Activated naive CD4-positive, alpha-beta T cell treated with anti-CD3 and anti-CD28 coated beads for 36 hours (primary cell): Measurements from ENCODE around the gene PRSS35. TPM values are rescaled to one million over a fixed set of nuclear protein-coding genes. Genes with fewer than 3 reads are reported as not detected.
"Not testable (repeated sequence)": the region's sequence is repeated elsewhere in the genome, so short reads cannot be mapped to it uniquely, and the experiment has no call there.

Experiments
- CTCF ChIA-PET: fragments of 350-600 bp; sonication (Branson Sonifier 250); formaldehyde crosslinking; loops from one replicate; lab custom pipeline; 2021; ENCODE audit warnings: antibody characterized with exemption; lab: Charles Lee
- DNase-seq: peaks from one replicate; pipeline ENCODE4 v3.0.0-alpha.2; 2020
- H3K27ac Mint-ChIP-seq: one replicate; pipeline ENCODE4 v1.8.0; 2021; ENCODE audit warnings: mild to moderate bottlenecking, mixed read lengths
- H3K27me3 Mint-ChIP-seq: one replicate; pipeline ENCODE4 v1.8.0; 2021; ENCODE audit warnings: low read depth, mixed read lengths
- H3K36me3 Mint-ChIP-seq: one replicate; pipeline ENCODE4 v1.8.0; 2021; ENCODE audit warnings: low read depth, mixed read lengths
- H3K4me1 Mint-ChIP-seq: one replicate; pipeline ENCODE4 v1.8.0; 2021; ENCODE audit warnings: low read depth, mixed read lengths
- H3K4me3 Mint-ChIP-seq: one replicate; pipeline ENCODE4 v1.8.0; 2021; ENCODE audit warnings: mild to moderate bottlenecking, moderate library complexity, mixed read lengths
- H3K9me3 Mint-ChIP-seq: one replicate; pipeline ENCODE4 v1.8.0; 2021; ENCODE audit warnings: mixed read lengths
- intact Hi-C: fragments of 100-400 bp; cut with micrococcal nuclease; formaldehyde crosslinking; loops from one replicate; pipeline ENCODE4 v1.15.1; 2023
- total RNA-seq, 2 experiments: library from RNA; stranded (reverse); gene quantifications; one replicate each; pipeline ENCODE4 v1.2.3, GENCODE V29; 2021

The PRSS35 gene
- total RNA-seq, 2 experiments from 2014 or later = not detected

DNA sequence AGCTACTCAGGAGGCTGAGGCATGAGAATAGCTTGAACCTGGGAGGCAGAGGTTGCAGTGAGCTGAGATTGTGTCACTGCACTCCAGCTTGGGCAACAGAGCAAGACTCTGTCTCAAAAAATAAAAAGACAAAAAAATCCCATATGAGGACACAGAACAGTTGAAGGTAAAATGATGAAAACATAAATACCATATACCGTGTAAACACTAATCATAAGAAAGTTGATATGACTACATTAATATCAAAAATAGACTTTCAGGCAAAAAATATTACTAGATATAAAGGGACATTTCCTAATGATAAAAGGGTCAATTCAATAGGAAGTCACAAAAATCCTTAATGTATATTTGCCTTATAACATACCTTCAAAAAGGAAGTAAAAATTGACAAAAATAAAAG is 30.4 kb upstream of the PRSS35 start:
- DNase-seq, intact Hi-C loops, CTCF ChIA-PET, H3K27ac Mint-ChIP-seq, H3K27me3 Mint-ChIP-seq, H3K4me1 Mint-ChIP-seq, H3K36me3 Mint-ChIP-seq, H3K9me3 Mint-ChIP-seq, H3K4me3 Mint-ChIP-seq: not testable (repeated sequence)

- Mint-ChIP-seq H3K27me3 (no peaks in the 10 kb centered on the region), H3K27ac (no peak overlapping the region), H3K4me1 (no peaks in the 10 kb centered on the region), H3K4me3 (no peak overlapping the region), H3K9me3 (no peaks in the 10 kb centered on the region), H3K36me3 (no peaks in the 10 kb centered on the region)
- intact Hi-C loops = no loop called here
- DNase-seq = no peak
- CTCF ChIA-PET = no interaction called here
These were observed 23.9 kb upstream of the PRSS35 start for GRCh38 chr6:83488448-83488847.

GRCh38 chr6:83488861-83489260 is 23.5 kb upstream of the PRSS35 start:
- H3K27me3 Mint-ChIP-seq = no peaks in the 10 kb centered on the region
- CTCF ChIA-PET = no interaction called here
- intact Hi-C loops = no loop called here
- no peaks in the 10 kb centered on the region for H3K9me3 Mint-ChIP-seq
- no peaks in the 10 kb centered on the region for H3K36me3 Mint-ChIP-seq
- H3K4me3 Mint-ChIP-seq = no peak overlapping the region
- no peak for DNase-seq
- no peak overlapping the region for H3K27ac Mint-ChIP-seq
- no peaks in the 10 kb centered on the region for H3K4me1 Mint-ChIP-seq

GRCh38 chr6:83490217-83490807 is 22.0 kb upstream of the PRSS35 start:
- Mint-ChIP-seq H3K4me1 (no peaks in the 10 kb centered on the region), H3K4me3 (no peak overlapping the region), H3K27me3 (no peaks in the 10 kb centered on the region), H3K36me3 (no peaks in the 10 kb centered on the region), H3K9me3 (no peaks in the 10 kb centered on the region), H3K27ac (no peak overlapping the region)
- intact Hi-C loops = no loop called here
- CTCF ChIA-PET = no interaction called here
- DNase-seq = no peak

DNA sequence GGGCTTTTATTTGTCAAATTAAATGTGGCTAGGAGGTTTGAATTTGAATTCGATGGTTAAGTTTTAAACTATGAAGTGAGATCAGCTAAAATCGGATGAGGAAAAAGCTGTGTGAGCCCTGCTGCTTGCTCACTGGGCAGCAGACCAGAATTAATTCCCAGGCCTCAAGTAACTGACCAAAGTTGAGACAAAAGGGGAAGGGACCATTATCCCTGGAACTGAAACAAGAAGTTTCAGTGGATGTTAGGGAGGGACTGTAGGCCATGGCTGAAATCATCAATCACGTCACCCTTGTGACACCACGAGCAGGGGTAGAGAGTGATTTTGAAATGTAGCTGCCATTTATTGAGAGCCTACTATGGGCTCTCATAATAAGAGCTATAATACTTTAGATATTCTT is 7.0 kb upstream of the PRSS35 start:
- H3K4me3 Mint-ChIP-seq = no peak overlapping the region
- DNase-seq = no peak
- intact Hi-C loops = no loop called here
- no peak overlapping the region for H3K27ac Mint-ChIP-seq
- no peaks in the 10 kb centered on the region for H3K27me3 Mint-ChIP-seq
- peaks cover 7% of the 10 kb centered on the region for H3K9me3 Mint-ChIP-seq
- H3K4me1 Mint-ChIP-seq = no peaks in the 10 kb centered on the region
- H3K36me3 Mint-ChIP-seq = no peaks in the 10 kb centered on the region
- CTCF ChIA-PET = interaction anchor here (0.7 to 4.6 kb wide), 3 partner anchors 9 to 284 kb away, joined by 4 to 20 read pairs (median 12); no protein-coding TSS in a partner anchor

GRCh38 chr6:83509441-83509840 is 2.9 kb upstream of the PRSS35 start:
- no peak overlapping the region for H3K4me3 Mint-ChIP-seq
- no peak overlapping the region for H3K27ac Mint-ChIP-seq
- CTCF ChIA-PET = interaction anchor here (0.8 to 6.9 kb wide), 2 partner anchors 287 to 441 kb away, joined by 6 to 66 read pairs; partner anchors contain the start of genes DOP1A and UBE3D
- H3K36me3 Mint-ChIP-seq = no peaks in the 10 kb centered on the region
- no peak for DNase-seq
- H3K4me1 Mint-ChIP-seq = peaks cover 7% of the 10 kb centered on the region
- H3K27me3 Mint-ChIP-seq = peaks cover 29% of the 10 kb centered on the region
- intact Hi-C loops = no loop called here
- H3K9me3 Mint-ChIP-seq = no peaks in the 10 kb centered on the region

DNA sequence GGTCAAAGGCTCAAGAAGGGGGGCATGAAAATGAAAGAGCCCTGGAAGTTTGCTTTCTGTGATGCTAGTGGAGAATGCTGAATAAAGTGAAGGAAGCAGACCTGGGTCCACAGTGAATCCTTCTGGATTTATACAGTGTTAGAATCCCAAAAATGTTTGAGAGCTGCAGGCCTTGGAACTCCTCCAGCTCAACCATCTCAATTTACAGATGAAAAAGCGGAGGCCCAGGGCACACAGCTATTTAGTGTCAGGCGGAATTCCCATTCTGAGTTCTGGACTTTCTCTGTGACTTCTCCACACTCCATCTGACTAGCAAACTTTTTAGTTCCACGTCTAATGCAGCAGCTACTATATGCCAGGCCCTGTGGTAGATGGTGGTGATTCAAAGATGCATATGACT is 1.5 kb upstream of the PRSS35 start:
- Mint-ChIP-seq H3K27ac (no peak overlapping the region), H3K9me3 (no peaks in the 10 kb centered on the region), H3K4me1 (peaks cover 7% of the 10 kb centered on the region), H3K4me3 (no peak overlapping the region), H3K27me3 (peaks cover 37% of the 10 kb centered on the region), H3K36me3 (no peaks in the 10 kb centered on the region)
- DNase-seq = no peak
- intact Hi-C loops = no loop called here
- CTCF ChIA-PET = interaction anchor here (0.7 to 6.9 kb wide), 5 partner anchors 44 to 839 kb away, joined by 3 to 130 read pairs (median 4); partner anchors contain the start of genes DOP1A and UBE3D

DNA sequence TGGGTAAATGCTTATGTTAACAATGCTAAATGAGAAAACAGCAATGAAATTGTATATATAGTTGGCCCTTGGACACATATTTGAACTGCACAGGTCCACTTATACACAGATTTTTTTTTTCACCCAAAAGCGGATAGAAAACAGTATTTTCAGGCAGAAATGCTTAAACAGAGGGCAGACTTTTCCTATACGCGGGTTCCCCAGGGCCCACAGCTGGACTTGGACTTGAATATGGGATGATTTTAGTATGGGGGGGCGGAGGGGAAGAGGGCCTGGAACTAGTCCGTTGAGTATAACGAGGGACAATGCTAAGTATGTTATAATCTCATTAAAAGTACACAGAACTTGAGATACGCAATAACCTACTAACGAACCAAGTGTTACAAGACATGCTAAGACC is 1.1 kb upstream of the PRSS35 start:
- Mint-ChIP-seq H3K27me3 (peaks cover 37% of the 10 kb centered on the region), H3K4me1 (peaks cover 7% of the 10 kb centered on the region), H3K9me3 (no peaks in the 10 kb centered on the region), H3K27ac (no peak overlapping the region), H3K4me3 (no peak overlapping the region), H3K36me3 (no peaks in the 10 kb centered on the region)
- intact Hi-C loops = no loop called here
- CTCF ChIA-PET = interaction anchor here (0.7 to 6.9 kb wide), 7 partner anchors 10 to 840 kb away, joined by 3 to 130 read pairs (median 4); partner anchors contain the start of genes DOP1A and UBE3D
- no peak for DNase-seq

DNA sequence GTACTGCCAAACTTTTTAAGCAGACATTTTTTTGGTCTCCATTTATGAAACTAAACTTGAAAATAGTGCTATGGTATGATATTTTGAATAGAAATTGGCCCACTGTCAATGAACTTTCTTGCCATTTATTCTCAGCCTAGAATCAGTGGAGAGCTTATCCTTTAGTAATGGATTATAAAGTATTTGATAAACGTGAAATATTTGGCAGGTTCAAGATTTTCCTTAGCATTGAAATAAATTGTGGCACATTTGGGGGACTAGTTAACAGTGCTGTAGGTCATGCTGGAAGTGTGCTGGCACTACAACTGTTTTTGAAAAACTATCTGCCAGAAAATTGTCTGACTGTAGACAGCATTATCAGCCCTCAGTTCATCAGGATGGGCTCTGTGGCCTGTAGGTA is 2.1 kb downstream of the PRSS35 start:
- H3K27ac Mint-ChIP-seq = no peak overlapping the region
- intact Hi-C loops = loop anchor here (2.0 kb wide), 1 partner anchor 1244 kb away; no protein-coding TSS in a partner anchor
- no peaks in the 10 kb centered on the region for H3K9me3 Mint-ChIP-seq
- CTCF ChIA-PET = interaction anchor here (0.6 to 6.9 kb wide), 13 partner anchors 10 to 446 kb away, joined by 3 to 130 read pairs (median 3); partner anchors contain the start of genes DOP1A and UBE3D
- peaks cover 7% of the 10 kb centered on the region for H3K4me1 Mint-ChIP-seq
- DNase-seq = no peak
- no peaks in the 10 kb centered on the region for H3K36me3 Mint-ChIP-seq
- H3K27me3 Mint-ChIP-seq = peaks cover 39% of the 10 kb centered on the region
- no peak overlapping the region for H3K4me3 Mint-ChIP-seq

DNA sequence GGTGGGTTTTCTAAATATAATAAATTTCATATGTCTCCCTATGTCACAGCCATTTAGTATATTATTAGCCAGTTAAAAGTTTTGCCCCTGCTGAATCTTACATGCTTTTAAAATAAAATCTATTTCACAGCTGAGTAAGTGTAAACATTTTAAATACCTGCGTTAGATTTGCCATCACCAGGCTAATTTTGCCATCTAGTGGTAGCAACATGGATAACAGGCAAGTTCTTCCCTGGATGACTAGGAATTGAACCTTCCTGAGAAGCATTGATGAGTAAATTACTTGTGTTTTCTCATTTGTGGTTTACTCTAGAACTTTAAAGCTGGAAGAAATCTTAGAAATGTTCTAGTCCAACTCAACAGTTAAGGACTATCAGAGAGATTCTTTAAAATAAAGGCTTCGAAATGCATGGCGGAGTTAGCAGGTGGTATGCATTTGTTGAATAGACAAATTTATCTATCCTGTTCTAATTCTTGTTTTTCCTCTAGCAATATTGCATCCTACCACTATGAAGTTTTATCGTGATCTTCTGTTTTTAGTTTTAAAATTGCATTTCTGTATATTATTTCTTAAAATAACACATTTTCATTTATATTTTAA is 2.6 kb downstream of the PRSS35 start:
- Mint-ChIP-seq H3K27me3 (peaks cover 39% of the 10 kb centered on the region), H3K9me3 (no peaks in the 10 kb centered on the region), H3K4me1 (peaks cover 7% of the 10 kb centered on the region), H3K27ac (no peak overlapping the region), H3K4me3 (no peak overlapping the region), H3K36me3 (no peaks in the 10 kb centered on the region)
- intact Hi-C loops = loop anchor here (1.0 to 2.0 kb wide), 3 partner anchors 293 to 1244 kb away; partner anchors contain the start of gene DOP1A
- DNase-seq = peak; percentile 45
- CTCF ChIA-PET = interaction anchor here (0.6 to 6.9 kb wide), 11 partner anchors 11 to 447 kb away, joined by 3 to 130 read pairs (median 4); partner anchors contain the start of genes DOP1A and UBE3D

- Mint-ChIP-seq H3K4me3 (no peak overlapping the region), H3K36me3 (no peaks in the 10 kb centered on the region), H3K27ac (no peak overlapping the region), H3K4me1 (no peaks in the 10 kb centered on the region), H3K27me3 (peaks cover 28% of the 10 kb centered on the region), H3K9me3 (no peaks in the 10 kb centered on the region)
- CTCF ChIA-PET = interaction anchor here (0.7 kb wide), 1 partner anchor 329 kb away, joined by 3 read pairs; no protein-coding TSS in a partner anchor
- intact Hi-C loops = no loop called here
- DNase-seq = no peak
These were observed 5.2 kb downstream of the PRSS35 start for GRCh38 chr6:83517500-83517899.

DNA sequence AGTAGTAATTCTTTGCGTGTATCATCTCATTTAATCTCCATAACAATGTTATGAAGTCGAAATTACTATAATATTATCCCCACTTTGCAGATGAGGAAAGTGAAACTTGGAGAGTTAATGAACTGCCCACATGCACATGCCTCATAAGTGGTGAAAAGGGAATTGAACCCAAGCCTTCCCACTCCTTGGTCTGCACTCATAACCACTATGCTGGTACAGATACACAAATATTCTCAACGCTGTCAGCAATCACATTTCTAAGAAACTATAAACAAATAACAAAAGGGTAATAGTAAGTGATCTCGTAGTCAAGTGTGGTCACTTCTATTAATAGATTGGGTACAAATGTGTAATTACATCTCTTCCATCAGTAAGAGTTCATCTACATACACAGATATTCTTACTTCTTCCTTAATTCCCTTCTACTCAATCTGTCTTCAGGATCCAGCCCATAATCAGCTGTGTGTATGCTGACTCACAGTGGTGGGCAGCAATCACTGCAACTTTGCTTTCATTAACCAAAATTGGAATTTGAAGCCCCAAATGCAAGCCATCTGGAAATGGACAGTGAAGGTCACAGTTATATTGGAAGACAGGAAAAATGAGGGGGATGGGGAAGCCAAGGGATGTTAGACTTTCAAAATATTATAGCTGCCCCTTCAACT is 6.6 kb downstream of the PRSS35 start:
- CTCF ChIA-PET = interaction anchor here (0.9 to 1.8 kb wide), 2 partner anchors 22 to 304 kb away, joined by 4 to 5 read pairs; no protein-coding TSS in a partner anchor
- Mint-ChIP-seq H3K4me1 (no peaks in the 10 kb centered on the region), H3K9me3 (no peaks in the 10 kb centered on the region), H3K4me3 (no peak overlapping the region), H3K36me3 (no peaks in the 10 kb centered on the region), H3K27me3 (peaks cover 17% of the 10 kb centered on the region), H3K27ac (no peak overlapping the region)
- intact Hi-C loops = no loop called here
- no peak for DNase-seq
